ENCODE measurements around the gene ATXN7L1. TPM values are rescaled to one million over a fixed set of nuclear protein-coding genes. Genes with fewer than 3 reads are reported as not detected.

ATXN7L1 gene
- total RNA-seq, 1 experiment from 2014 or later = 24.3 TPM

DNA sequence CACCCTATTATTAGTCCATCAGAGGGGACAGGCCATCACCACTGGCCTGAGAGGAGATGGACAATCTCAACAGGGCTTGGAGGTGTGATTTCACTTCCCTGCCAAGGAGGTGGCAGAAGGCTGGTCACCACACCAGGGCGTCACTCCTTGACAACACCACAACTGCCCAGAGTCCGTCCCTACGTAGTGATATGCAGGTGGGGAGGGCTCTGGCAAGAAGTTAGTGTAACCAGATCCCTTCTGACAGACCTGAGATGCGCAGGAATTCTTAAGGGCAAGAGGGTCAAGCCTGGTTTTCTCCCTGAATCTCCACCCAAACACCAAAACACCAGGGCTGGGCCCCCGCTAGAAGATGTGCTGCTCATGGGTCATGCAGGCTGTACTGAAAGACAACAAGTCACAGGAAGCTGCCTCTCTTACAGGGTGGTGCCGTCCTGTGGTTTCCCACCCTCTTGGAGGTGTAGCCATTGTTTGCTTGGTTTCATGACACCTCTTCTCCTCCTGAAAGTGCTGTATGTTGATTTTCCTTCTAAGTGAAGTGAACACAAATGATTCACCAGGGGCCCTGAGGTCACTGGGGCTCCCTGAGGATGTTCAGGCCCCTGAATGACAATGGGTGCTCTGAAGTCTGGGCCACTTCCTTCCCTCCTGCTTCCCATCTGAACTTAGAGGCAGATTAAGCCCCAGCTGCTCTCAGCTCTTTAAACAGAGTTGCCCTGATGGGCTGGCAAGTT is 27.1 kb downstream of the ATXN7L1 start:
- Histone ChIP-seq H2AFZ (ENCODE audit: low read length) (no peak overlapping the region), H2BK120ac (ENCODE audit: low read depth, low read length, poor library complexity, severe bottlenecking) (no peak overlapping the region), H2BK15ac (ENCODE audit: low read depth, low read length) (no peak overlapping the region), H3K23me2 (ENCODE audit: insufficient read length, low read depth, low read length, poor library complexity, severe bottlenecking) (no peaks in the 10 kb centered on the region), H3K23ac (ENCODE audit: insufficient read length, low read depth, low read length) (no peak overlapping the region), H3K4ac (ENCODE audit: low read depth, low read length) (no peak overlapping the region), H2BK20ac (ENCODE audit: low read depth, low read length, poor library complexity, severe bottlenecking) (no peak overlapping the region), H3K4me1 (ENCODE audit: insufficient read depth, low read length) (peaks cover 20% of the 10 kb centered on the region; the same call in 1 of the 2 replicates), H3T11ph (ENCODE audit: low read length) (no peak overlapping the region), H2BK12ac (ENCODE audit: insufficient read length, low read depth, low read length) (no peak overlapping the region), H3K9ac (ENCODE audit: extremely low read depth, insufficient read length, low read length) (no peak overlapping the region), H3K79me1 (ENCODE audit: insufficient read depth, low read depth, low read length, poor library complexity, severe bottlenecking) (no peaks in the 10 kb centered on the region), H3K4me2 (ENCODE audit: insufficient read depth, insufficient read length, low read length) (peak overlapping the region; percentile 18), H2AK5ac (ENCODE audit: insufficient read length, low read length) (no peak overlapping the region), H4K5ac (ENCODE audit: insufficient read length, low read depth, low read length) (peak overlapping the region; percentile 28), H3K27ac (ENCODE audit: insufficient read length, low read depth, low read length) (peak overlapping the region; percentile 42), H4K8ac (replicated peaks; ENCODE audit: insufficient read length, low read depth, low read length) (no peak overlapping the region), H2BK5ac (ENCODE audit: insufficient read length, low read length) (peak overlapping the region; percentile 17), H3K9me3 (ENCODE audit: control insufficient read depth, low read depth, low read length) (no peaks in the 10 kb centered on the region), H3K27me3 (ENCODE audit: insufficient read depth, low read length) (no peaks in the 10 kb centered on the region), H4K20me1 (ENCODE audit: control insufficient read depth, insufficient read depth, insufficient read length) (peaks cover 6% of the 10 kb centered on the region), H3K56ac (ENCODE audit: insufficient read length, low read depth, low read length) (no peak overlapping the region), H3K14ac (ENCODE audit: insufficient read depth, low read length) (peak overlapping the region; percentile 52; the same call in 1 of the 2 replicates), H3K79me2 (ENCODE audit: insufficient read depth, low read length) (peaks cover 2% of the 10 kb centered on the region; the same call in 1 of the 2 replicates), H3K18ac (ENCODE audit: insufficient read length, low read depth, low read length) (peak overlapping the region; percentile 54), H4K91ac (ENCODE audit: insufficient read length, low read depth, low read length) (peak overlapping the region; percentile 46)
- DNase-seq = peak; percentile 90
- no CpG with 5 or more reads among the region's 6 CpGs for WGBS (ENCODE audit: extremely low coverage, insufficient read length, low lambda C conversion rate)
- peak overlapping the region in 1 of 2 experiments; percentile 10; a peak in 3 of 5 replicates for H3K4me3 Mint-ChIP-seq
- H3K36me3 Mint-ChIP-seq (ENCODE audit: insufficient read depth in 1 of 3, low read depth in 3 of 3) = peaks cover 4 to 15% (median 7%) of the 10 kb centered on the region in 3 experiments
- H3K9me3 Mint-ChIP-seq = no peaks in the 10 kb centered on the region; a peak in 2 of 5 replicates
- H3K4me1 Mint-ChIP-seq = peaks cover 47 to 50% of the 10 kb centered on the region in 2 experiments
- H3K27me3 Mint-ChIP-seq (ENCODE audit: low read depth) = peaks cover 5% of the 10 kb centered on the region
- TF ChIP-seq, protein P1, sequence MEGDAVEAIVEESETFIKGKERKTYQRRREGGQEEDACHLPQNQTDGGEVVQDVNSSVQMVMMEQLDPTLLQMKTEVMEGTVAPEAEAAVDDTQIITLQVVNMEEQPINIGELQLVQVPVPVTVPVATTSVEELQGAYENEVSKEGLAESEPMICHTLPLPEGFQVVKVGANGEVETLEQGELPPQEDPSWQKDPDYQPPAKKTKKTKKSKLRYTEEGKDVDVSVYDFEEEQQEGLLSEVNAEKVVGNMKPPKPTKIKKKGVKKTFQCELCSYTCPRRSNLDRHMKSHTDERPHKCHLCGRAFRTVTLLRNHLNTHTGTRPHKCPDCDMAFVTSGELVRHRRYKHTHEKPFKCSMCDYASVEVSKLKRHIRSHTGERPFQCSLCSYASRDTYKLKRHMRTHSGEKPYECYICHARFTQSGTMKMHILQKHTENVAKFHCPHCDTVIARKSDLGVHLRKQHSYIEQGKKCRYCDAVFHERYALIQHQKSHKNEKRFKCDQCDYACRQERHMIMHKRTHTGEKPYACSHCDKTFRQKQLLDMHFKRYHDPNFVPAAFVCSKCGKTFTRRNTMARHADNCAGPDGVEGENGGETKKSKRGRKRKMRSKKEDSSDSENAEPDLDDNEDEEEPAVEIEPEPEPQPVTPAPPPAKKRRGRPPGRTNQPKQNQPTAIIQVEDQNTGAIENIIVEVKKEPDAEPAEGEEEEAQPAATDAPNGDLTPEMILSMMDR (conservative IDR thresholded peaks at IDR 0.05) = no peak
- H3K27ac Mint-ChIP-seq = peak overlapping the region; percentile 45 to 97 (median 96); a peak in 6 of 7 replicates
